Glutamatergic neuron (in vitro differentiated cells): Measurements from ENCODE around the gene ZNF174. TPM values are rescaled to one million over a fixed set of nuclear protein-coding genes. Genes with fewer than 3 reads are reported as not detected.

Experiments used
- DNase-seq: peaks from one replicate; pipeline ENCODE4 v3.0.0; 2022
- H3K27ac Mint-ChIP-seq: one replicate; pipeline ENCODE4 v1.8.0; 2020; ENCODE audit warnings: mild to moderate bottlenecking, mixed read lengths, inconsistent platforms; ENCODE audit not compliant: unreplicated experiment
- H3K27me3 Mint-ChIP-seq: one replicate; pipeline ENCODE4 v1.8.0; 2020; ENCODE audit warnings: mild to moderate bottlenecking, moderate library complexity, mixed read lengths, inconsistent platforms; ENCODE audit not compliant: unreplicated experiment
- H3K36me3 Mint-ChIP-seq: one replicate; pipeline ENCODE4 v1.8.0; 2020; ENCODE audit warnings: mild to moderate bottlenecking, mixed read lengths, inconsistent platforms; ENCODE audit not compliant: unreplicated experiment
- H3K4me1 Mint-ChIP-seq: one replicate; pipeline ENCODE4 v1.8.0; 2020; ENCODE audit warnings: mild to moderate bottlenecking, low read depth, mixed read lengths, inconsistent platforms; ENCODE audit not compliant: unreplicated experiment
- H3K4me3 Mint-ChIP-seq: one replicate; pipeline ENCODE4 v1.8.0; 2020; ENCODE audit warnings: mild to moderate bottlenecking, mixed read lengths, inconsistent platforms; ENCODE audit not compliant: unreplicated experiment
- H3K9me3 Mint-ChIP-seq: one replicate; pipeline ENCODE4 v1.8.0; 2020; ENCODE audit warnings: mild to moderate bottlenecking, moderate library complexity, mixed read lengths, inconsistent platforms; ENCODE audit not compliant: unreplicated experiment
- CTCF ChIP-seq: fragments of 200-600 bp; sonication (generic); IDR thresholded peaks from one replicate; pipeline ENCODE4 v1.5.0; 2021; ENCODE audit not compliant: partially characterized antibody, unreplicated experiment
- long read RNA-seq: library from polyadenylated mRNA; unstranded; transcript quantifications from one replicate; pipeline ENCODE4 v2.0.0, GENCODE V29; 2020; ENCODE audit not compliant: unreplicated experiment
- total RNA-seq: library from RNA; stranded (reverse); fragmentation: NEBNext Ultra II Directional; extraction: Animal tissue kit (Norgen Biotek cat#: 25700); gene quantifications from one replicate; pipeline ENCODE4 v1.2.1, GENCODE V29; 2021; ENCODE audit not compliant: unreplicated experiment

The ZNF174 gene
- total RNA-seq = 16.3 TPM
- long read RNA-seq, partial matches to known transcripts = 1 of 10 reads
- long read RNA-seq, other reads (novel, unspliced or antisense) = 1 of 10 reads

- H3K27ac Mint-ChIP-seq = peak within 1 kb of the TSS; percentile 89
Observed at GRCh38 chr16:3400779-3401688, at the start of gene ZNF174, which contains the start of gene ZSCAN32. Gene ZNF174, plus strand, starts transcription at chr16:3401215. Its CDS starts 790 bp downstream, at chr16:3402005. Gene ZSCAN32, minus strand, starts transcription at chr16:3401004. Its CDS starts 3,447 bp downstream, at chr16:3397557.

DNA sequence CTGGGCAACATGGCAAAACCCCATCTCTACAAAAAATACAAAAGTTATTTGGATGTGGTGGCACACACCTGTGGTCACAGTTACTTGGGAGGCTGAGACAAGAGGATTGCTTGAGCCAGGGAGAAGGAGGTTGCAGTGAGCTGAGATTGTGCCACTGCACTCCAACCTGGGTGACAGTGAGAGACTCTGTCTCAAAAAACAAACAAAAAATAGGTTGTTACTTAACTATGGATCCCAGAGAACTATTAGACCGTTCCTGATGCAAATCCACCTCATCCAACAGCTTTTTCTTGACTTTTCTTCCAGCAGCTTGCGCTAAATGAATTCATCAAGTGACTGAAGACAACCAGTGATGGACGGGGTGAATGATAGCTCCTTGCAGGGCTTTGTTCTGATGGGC, 45.4 kb upstream of the ZNF174 start, which contains the start of gene OR2C1:
Gene OR2C1, plus strand, starts transcription at position 301 of the 400 bp plus-strand sequence. Its CDS starts 52 bp downstream, at position 353.
- TF ChIP-seq CTCF = no peak
- peaks cover 6% of the 10 kb centered on the region for H3K36me3 Mint-ChIP-seq
- no peak within 1 kb of the TSS for H3K4me3 Mint-ChIP-seq
- DNase-seq = no peak
- no peaks in the 10 kb centered on the region for H3K27me3 Mint-ChIP-seq
- no peak within 1 kb of the TSS for H3K27ac Mint-ChIP-seq
- no peaks in the 10 kb centered on the region for H3K4me1 Mint-ChIP-seq
- H3K9me3 Mint-ChIP-seq = peaks cover 2% of the 10 kb centered on the region

More at GRCh38 chr16:3400779-3401688, at the start of gene ZNF174, which contains the start of gene ZSCAN32:
- H3K27me3 Mint-ChIP-seq = peaks cover 4% of the 10 kb centered on the region
- peaks cover 10% of the 10 kb centered on the region for H3K4me1 Mint-ChIP-seq
- H3K36me3 Mint-ChIP-seq = peaks cover 44% of the 10 kb centered on the region
- H3K9me3 Mint-ChIP-seq = peaks cover 6% of the 10 kb centered on the region
- no peak for TF ChIP-seq CTCF
- H3K4me3 Mint-ChIP-seq = peak within 1 kb of the TSS; percentile 98
- DNase-seq = peak; percentile 98

DNA sequence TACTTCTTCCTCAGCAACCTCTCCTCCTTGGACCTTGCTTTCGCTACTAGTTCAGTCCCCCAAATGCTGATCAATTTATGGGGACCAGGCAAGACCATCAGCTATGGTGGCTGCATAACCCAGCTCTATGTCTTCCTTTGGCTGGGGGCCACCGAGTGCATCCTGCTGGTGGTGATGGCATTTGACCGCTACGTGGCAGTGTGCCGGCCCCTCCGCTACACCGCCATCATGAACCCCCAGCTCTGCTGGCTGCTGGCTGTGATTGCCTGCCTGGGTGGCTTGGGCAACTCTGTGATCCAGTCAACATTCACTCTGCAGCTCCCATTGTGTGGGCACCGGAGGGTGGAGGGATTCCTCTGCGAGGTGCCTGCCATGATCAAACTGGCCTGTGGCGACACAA, 44.9 kb upstream of the ZNF174 start:
- H3K27me3 Mint-ChIP-seq = no peaks in the 10 kb centered on the region
- H3K4me1 Mint-ChIP-seq = no peaks in the 10 kb centered on the region
- TF ChIP-seq CTCF = no peak
- H3K36me3 Mint-ChIP-seq = peaks cover 6% of the 10 kb centered on the region
- no peak for DNase-seq
- no peak overlapping the region for H3K27ac Mint-ChIP-seq
- peaks cover 2% of the 10 kb centered on the region for H3K9me3 Mint-ChIP-seq
- H3K4me3 Mint-ChIP-seq = no peak overlapping the region

- Mint-ChIP-seq H3K9me3 (peaks cover 2% of the 10 kb centered on the region), H3K4me1 (no peaks in the 10 kb centered on the region), H3K27ac (no peak overlapping the region), H3K36me3 (peaks cover 6% of the 10 kb centered on the region), H3K27me3 (no peaks in the 10 kb centered on the region), H3K4me3 (no peak overlapping the region)
- TF ChIP-seq CTCF = no peak
- DNase-seq = no peak
Observed at GRCh38 chr16:3358871-3359270, 42.1 kb upstream of the ZNF174 start.

GRCh38 chr16:3362931-3363330, 38.1 kb upstream of the ZNF174 start:
- no peak overlapping the region for H3K4me3 Mint-ChIP-seq

More at GRCh38 chr16:3362931-3363330, 38.1 kb upstream of the ZNF174 start:
- Mint-ChIP-seq H3K4me1 (no peaks in the 10 kb centered on the region), H3K9me3 (no peaks in the 10 kb centered on the region), H3K27me3 (no peaks in the 10 kb centered on the region), H3K36me3 (no peaks in the 10 kb centered on the region), H3K27ac (no peak overlapping the region)
- no peak for TF ChIP-seq CTCF
- no peak for DNase-seq
